ENCODE data around the gene FBXL13. TPM values are rescaled to one million over a fixed set of nuclear protein-coding genes. Genes with fewer than 3 reads are reported as not detected.
"Not testable (repeated sequence)": the region's sequence is repeated elsewhere in the genome, so short reads cannot be mapped to it uniquely, and the experiment has no call there.

The FBXL13 gene
- polyA plus RNA-seq, 1 donor, result 4.3 TPM

- no peak for DNase-seq
Measured at GRCh38 chr7:102849538-102849937, 225.1 kb downstream of the FBXL13 start.

- DNase-seq, result no peak
Measured at GRCh38 chr7:102849079-102849478, 225.5 kb downstream of the FBXL13 start.

GRCh38 chr7:102845346-102845745, 229.2 kb downstream of the FBXL13 start:
- DNase-seq, result no peak

- no peak for DNase-seq
Measured at GRCh38 chr7:102843850-102844249, 230.7 kb downstream of the FBXL13 start.

GRCh38 chr7:102842284-102842683, 232.3 kb downstream of the FBXL13 start:
- DNase-seq, result no peak

- no peak for DNase-seq
Measured at GRCh38 chr7:102841290-102841689, 233.3 kb downstream of the FBXL13 start.

GRCh38 chr7:102840404-102840803, 234.2 kb downstream of the FBXL13 start:
- no peak for DNase-seq

GRCh38 chr7:102838572-102839101, 236.0 kb downstream of the FBXL13 start:
- DNase-seq, result not testable (repeated sequence)

GRCh38 chr7:102837802-102838201, 236.8 kb downstream of the FBXL13 start:
- no peak for DNase-seq

GRCh38 chr7:102836977-102837376, 237.6 kb downstream of the FBXL13 start:
- DNase-seq, result no peak

- no peak for DNase-seq
Measured at GRCh38 chr7:102836191-102836919, 238.2 kb downstream of the FBXL13 start.

- DNase-seq, result no peak
Measured at GRCh38 chr7:102834999-102835398, 239.6 kb downstream of the FBXL13 start.

- DNase-seq, result no peak
Measured at GRCh38 chr7:102834466-102834865, 240.1 kb downstream of the FBXL13 start.

- no peak for DNase-seq
Measured at GRCh38 chr7:102833343-102833742, 241.3 kb downstream of the FBXL13 start.

- DNase-seq, result no peak
Measured at GRCh38 chr7:102832674-102833073, 241.9 kb downstream of the FBXL13 start.

GRCh38 chr7:102830197-102830596, 244.4 kb downstream of the FBXL13 start:
- DNase-seq, result no peak

- no peak for DNase-seq
Measured at GRCh38 chr7:102829075-102829474, 245.5 kb downstream of the FBXL13 start.

- no peak for DNase-seq
Measured at GRCh38 chr7:102828286-102828685, 246.3 kb downstream of the FBXL13 start.

- DNase-seq, result no peak
Measured at GRCh38 chr7:102823390-102824119, 251.0 kb downstream of the FBXL13 start.

- no peak for DNase-seq
Measured at GRCh38 chr7:102821994-102822747, 252.4 kb downstream of the FBXL13 start.

- no peak for DNase-seq
Measured at GRCh38 chr7:102819151-102819550, 255.4 kb downstream of the FBXL13 start.
